Measurements from ENCODE around the gene WRAP53.
A peak's percentile ranks its signal among the peaks of the same experiment; 100 is the strongest.

WRAP53 gene

GRCh38 chr17:7684851-7685532, 3.3 kb upstream of the WRAP53 start:
- DNase-seq = no peak

- peak; percentile 79 for DNase-seq
Measured at GRCh38 chr17:7685533-7686221, 2.6 kb upstream of the WRAP53 start.

- peak; percentile 47 for DNase-seq
Measured at GRCh38 chr17:7686222-7687071, 1.8 kb upstream of the WRAP53 start.

GRCh38 chr17:7687072-7687907, 987 bp upstream of the WRAP53 start, which contains the start of gene TP53:
Gene TP53, minus strand, starts transcription at chr17:7687490. Its CDS starts 10,896 bp downstream, at chr17:7676594.
- DNase-seq = no peak

- no peak for DNase-seq
Measured at GRCh38 chr17:7688808-7689316, 585 bp downstream of the WRAP53 start.

- DNase-seq = no peak
Measured at GRCh38 chr17:7695586-7695985, 7.3 kb downstream of the WRAP53 start.

- no peak for DNase-seq
Measured at GRCh38 chr17:7697828-7698588, 9.7 kb downstream of the WRAP53 start.

GRCh38 chr17:7700510-7700909, 12.2 kb downstream of the WRAP53 start:
- DNase-seq = no peak

GRCh38 chr17:7701681-7702080, 13.4 kb downstream of the WRAP53 start:
- no peak for DNase-seq

- DNase-seq = no peak
Measured at GRCh38 chr17:7702776-7703175, 14.5 kb downstream of the WRAP53 start.

- DNase-seq = no peak
Measured at GRCh38 chr17:7703584-7704479, 15.6 kb downstream of the WRAP53 start.

GRCh38 chr17:7704601-7705268, 16.5 kb downstream of the WRAP53 start, which contains the start of gene EFNB3:
Gene EFNB3, plus strand, starts transcription at chr17:7705202. Its CDS starts 397 bp downstream, at chr17:7705599.
- DNase-seq = no peak

- no peak for DNase-seq
Measured at GRCh38 chr17:7705269-7706255, 17.3 kb downstream of the WRAP53 start.

GRCh38 chr17:7706631-7707354, 18.5 kb downstream of the WRAP53 start:
- no peak for DNase-seq

GRCh38 chr17:7707446-7707845, 19.2 kb downstream of the WRAP53 start:
- DNase-seq = no peak

GRCh38 chr17:7707858-7708750, 19.8 kb downstream of the WRAP53 start:
- DNase-seq = no peak

- DNase-seq = no peak
Measured at GRCh38 chr17:7709031-7709430, 20.8 kb downstream of the WRAP53 start.
